IPS-NIHi11 (cell line): ENCODE measurements around the gene TMEM208.

Experiments
- DNase-seq: peaks from one replicate; pipeline ENCODE4 v3.0.0; 2012; ENCODE audit warnings: mixed read lengths, low spot score

Gene TMEM208

DNA sequence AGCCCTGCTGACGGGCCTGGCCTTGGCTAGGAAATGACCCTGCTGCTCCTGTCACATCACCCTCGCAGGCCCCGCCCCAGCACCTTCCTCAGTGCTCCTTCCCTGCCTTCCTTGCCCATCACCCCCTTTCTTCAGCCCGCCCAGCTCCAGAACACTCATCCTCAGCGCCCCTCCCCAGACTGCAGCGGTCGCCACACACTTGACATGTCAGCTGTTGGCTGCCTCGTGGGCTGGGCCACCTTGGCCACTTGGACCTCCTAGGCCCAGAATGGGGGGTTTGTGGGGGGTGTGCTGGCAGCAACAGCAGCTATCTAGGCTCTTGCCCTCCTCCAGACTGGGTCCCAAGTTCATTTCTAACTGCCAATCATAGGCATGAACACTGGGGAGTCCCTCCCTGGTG, 17.4 kb upstream of the TMEM208 start:
- DNase-seq = no peak

DNA sequence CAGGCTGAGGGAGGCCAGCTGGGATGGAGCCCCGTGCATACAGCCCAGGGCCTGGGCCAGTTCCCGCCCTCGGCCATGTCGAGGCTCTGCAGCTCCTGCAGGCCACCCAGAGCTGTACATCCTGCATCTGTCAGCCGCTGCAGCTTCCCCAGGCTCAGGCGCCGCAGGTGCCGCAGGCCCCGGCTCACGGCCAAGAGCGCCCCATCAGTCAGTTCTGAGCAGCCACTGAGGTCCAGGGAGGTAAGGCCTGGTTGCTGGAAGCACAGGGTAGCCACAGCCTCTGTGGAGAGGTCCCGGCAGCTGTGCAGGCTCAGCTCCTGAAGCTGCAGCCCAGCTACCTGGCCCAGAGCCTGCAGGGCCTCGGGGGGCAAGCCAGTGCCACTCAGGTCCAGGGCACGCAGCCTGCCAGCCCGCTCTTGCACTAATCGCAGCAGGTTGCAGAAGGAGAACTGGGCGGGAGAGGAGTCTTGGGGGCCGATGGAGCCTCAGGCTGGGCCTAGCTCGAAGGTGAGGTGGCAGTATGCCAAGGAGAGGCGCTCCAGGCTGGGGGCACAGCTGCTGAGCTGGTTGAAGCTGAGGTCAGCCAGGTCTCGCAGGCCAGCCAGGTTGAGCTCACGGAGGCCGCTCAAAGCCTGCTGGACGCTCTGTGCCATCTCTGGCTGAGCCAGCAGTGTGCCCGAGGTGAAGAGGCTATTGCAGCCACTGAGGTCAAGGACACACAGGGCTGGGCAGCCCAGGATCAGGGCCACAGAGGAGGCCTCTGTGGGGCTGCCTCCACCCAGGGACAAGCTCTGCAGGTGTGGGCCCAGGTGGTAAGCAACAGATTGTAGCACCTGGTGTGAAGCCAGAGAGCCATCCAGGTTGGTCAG, 16.6 kb upstream of the TMEM208 start:
- DNase-seq = peak; percentile 47

DNA sequence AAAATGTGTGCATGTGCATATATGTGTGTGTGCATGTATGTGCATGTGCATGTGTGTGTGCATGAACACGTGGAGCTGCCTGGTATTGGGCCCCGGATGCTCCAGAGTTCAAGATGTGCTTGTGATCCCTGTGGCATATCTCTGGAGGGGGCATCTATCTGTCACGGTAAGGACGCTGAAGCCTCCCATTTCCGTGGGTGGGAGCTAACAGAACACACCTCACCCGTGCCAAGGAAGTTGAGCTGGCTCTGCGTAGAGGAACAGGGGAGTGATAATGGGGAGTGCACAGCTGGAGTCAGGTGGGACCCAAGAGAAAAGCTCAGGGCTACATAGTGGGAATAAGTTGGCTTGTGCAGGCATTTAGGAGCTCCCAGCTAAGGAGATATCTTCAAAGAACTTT, 15.3 kb upstream of the TMEM208 start:
- DNase-seq = no peak

DNA sequence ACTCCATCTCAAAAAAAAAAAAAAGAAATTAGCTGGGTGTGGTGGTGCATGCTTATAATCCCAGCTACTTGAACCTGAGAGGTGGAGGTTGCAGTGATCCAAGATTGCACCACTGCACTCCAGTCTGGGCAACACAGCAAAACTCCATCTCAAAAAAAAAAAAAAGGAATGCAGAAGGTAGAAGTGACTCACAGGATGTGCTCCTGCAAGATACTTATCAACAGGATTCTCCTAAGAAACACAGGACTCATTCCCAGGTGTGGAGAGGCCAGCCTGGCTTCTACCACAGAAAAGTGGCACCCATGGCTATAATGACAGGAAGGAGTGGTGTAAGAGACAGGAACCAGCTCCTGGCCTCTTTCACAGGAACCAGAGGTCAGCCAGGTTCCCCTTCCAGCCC, 14.2 kb upstream of the TMEM208 start:
- no peak for DNase-seq

DNA sequence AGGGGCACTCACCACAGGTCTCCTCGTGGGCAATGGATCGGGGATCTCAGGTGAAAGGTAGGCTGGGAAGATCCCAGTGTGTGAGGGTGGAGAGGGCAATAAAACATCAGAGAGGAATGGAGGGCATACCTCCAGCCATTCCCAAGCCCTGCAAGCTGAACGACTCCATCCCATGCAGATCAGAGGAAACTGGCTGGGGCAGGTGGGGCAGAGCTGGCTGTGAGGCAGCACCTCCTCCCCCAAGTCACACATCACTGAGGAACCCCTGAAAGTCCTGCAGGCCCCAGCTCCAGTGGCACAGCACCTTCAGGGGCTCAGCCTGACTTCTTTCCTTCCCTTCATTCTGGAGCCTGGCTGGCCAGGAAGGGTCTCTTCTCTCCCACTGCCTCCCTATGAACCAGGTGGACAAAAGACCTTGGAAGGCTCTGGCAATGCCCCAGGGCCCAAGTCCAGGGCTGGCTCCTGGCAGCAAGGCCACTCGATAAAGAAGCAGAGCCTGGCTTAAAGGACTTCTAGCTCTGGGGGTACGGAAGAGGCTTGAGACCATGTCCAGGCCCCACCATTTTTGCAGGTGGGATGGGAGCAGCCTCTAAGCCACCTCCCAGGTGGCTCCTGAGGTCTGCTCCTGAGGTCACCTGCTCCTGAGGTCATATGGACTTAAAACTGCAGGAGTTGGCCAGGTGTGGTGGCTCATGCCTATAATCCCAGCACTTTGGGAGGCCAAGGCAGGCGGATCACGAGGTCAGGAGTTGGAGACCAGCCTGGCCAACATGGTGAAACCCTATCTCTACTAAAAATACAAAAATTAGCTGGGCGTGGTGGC, 13.5 kb upstream of the TMEM208 start:
- no peak for DNase-seq

DNA sequence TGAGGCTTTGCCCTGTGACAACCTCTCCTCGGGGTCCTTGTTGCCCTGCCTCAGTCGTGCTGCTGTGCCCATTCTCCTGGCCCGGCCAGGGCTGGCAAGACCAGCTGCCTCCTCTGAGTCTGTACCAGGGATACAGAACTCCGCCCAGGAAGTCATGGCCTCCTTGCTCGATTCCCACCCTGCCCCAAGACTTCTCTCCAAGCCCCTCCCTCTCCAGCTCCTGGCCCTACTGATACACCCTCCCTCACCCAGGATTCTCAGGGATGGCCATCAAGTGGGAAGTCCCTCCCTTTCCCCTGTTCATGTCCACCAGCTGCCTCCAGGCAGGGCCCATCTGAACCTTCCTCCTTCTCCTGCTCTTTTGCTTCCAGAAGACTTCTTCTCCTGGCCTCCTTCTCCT, 11.2 kb upstream of the TMEM208 start:
- DNase-seq = peak; percentile 47

DNA sequence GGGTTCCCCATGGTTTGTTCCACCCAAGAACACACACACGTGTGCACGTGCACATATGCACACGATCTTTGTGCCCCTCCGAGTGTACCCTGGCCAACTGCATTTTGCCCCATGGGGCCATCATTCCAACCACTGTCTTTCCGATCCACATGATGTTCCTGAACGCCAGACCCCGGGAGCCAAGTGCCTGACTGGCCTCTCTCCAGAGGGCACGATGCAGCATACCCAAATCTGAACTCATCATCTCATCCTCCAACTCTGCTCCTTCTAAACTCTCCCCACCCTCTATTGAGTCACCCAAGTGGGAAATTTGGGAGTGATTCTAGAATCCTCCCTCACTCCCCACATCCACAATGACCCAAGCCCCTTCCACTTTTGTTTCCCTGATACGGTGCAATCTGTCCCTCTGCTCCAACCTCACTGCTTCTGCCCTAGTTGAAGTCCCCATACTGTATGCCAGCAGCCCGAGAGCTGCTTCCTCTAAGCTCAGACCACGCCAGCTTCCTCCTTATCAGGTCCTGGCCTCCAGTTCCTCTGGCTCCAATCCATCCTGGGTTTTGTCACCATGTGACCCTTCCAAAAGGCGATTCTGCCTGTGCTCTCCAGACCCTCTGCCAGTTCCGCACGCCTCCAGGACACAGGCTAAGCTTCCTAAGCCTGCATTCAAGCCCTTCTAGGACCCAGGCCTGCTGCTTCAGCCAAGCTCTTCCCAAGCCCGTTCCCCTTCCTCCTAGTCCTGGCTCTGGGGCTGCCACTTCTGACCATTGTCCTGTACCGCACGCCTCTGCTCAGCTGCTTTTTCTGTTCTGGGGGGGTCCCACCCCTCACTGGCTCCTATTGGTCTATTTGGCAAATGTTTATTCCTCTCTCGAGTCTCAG, 10.1 kb upstream of the TMEM208 start:
- DNase-seq = no peak

DNA sequence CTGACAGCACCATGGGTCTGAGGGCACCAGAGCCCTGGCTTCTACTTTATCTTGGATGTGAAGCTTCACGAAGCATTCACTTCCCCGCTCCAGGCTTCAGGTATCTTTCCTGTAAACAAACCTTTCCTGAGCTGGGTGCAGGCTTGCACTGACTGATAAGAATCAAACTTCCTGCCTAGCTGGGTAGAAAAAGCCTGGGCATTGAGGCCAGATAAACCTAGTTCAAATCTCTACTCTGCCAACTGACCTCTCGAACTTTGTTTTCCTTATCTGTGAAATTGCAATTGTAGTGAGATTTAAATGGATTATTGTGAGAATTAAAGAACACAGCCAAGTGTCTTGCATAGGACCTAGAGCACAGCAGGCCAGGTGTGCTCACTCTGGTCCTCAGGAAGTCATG, 2.9 kb upstream of the TMEM208 start:
- no peak for DNase-seq

DNA sequence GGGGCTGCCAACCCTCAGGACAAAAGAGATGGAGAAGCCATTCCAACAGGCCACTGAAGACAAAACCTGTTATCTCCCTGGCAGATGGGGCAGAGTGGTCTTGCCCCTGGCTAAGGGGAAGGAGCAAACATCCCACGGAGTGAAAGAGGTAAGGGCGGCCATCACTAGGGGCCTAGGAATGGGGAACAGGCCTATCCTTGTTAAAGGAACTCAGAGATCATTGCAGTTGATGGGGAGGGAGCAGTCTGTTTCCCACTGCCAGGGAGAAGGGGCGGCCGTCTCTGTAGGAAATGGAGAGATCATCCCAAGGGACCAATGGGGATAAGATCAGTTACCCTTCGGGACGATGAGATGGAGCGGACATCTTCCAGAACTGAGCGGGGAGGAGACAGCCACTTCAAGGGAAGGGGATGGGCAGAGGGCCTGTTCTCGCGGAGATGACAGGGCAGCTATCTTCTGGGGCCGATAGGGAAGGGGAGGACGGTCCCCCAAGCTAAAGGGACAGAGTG, 581 bp upstream of the TMEM208 start:
- no peak for DNase-seq

DNA sequence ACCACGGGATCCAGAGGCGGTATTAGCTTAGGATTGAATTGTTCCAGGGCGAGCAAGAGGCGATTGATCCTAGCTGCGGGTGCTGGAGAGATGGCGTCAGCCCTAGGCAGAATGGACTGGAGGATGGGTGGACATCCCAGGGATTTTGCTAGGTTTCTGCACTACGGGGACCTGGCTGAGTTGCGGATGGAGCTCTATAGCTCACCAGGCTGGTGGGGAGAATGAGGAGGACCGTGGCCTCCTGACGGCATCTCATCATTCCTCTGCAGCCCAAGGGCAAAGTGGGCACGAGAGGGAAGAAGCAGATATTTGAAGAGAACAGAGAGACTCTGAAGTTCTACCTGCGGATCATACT, 614 bp downstream of the TMEM208 start:
- DNase-seq = no peak

DNA sequence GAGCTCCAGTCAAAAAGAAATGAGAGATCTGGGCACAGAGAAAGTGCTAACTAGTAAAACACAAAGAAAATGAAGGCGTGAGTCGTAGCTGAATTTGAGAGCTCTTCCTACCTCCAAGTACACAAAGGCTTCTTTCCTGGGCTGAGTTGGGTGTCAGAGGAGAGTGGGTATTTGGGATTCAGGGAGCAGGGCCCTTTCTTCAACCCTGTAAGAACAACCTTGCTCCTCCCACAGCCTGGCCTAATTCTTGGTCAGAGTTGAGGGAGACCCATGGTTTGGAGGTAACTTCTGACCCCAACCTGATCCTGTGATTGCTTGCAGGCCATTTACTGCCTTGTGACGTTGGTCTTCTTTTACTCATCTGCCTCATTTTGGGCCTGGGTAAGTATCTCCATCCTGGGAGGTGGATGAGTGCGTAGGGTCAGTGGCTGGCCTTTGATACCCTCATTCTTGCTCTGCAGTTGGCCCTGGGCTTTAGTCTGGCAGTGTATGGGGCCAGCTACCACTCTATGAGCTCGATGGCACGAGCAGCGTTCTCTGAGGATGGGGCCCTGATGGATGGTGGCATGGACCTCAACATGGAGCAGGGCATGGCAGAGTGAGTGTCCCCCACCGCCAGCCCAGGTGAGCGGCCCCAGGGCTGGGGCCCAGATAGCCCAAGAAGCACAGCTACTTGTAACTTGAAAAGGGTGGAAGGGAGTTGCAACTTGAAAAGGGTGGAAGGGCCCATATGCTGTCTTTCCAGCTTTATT, 1.3 kb downstream of the TMEM208 start:
- DNase-seq = no peak

DNA sequence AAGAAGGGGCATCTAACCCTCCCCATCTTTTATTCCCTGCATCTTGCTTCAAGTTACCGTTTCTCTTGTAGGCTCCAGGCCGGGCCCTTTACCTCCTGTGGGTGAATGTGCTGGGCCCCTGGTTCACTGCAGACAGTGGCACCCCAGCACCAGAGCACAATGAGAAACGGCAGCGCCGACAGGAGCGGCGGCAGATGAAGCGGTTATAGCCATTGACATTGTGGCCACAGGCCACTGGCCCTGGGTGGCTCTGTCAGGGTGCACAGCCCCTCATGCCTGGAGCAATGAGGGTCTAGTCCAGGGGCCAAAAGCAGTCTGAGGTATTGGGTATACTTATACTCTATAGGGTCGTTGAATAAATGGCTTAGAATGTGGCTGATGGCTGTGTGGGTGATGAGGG, 2.0 kb downstream of the TMEM208 start:
- no peak for DNase-seq

DNA sequence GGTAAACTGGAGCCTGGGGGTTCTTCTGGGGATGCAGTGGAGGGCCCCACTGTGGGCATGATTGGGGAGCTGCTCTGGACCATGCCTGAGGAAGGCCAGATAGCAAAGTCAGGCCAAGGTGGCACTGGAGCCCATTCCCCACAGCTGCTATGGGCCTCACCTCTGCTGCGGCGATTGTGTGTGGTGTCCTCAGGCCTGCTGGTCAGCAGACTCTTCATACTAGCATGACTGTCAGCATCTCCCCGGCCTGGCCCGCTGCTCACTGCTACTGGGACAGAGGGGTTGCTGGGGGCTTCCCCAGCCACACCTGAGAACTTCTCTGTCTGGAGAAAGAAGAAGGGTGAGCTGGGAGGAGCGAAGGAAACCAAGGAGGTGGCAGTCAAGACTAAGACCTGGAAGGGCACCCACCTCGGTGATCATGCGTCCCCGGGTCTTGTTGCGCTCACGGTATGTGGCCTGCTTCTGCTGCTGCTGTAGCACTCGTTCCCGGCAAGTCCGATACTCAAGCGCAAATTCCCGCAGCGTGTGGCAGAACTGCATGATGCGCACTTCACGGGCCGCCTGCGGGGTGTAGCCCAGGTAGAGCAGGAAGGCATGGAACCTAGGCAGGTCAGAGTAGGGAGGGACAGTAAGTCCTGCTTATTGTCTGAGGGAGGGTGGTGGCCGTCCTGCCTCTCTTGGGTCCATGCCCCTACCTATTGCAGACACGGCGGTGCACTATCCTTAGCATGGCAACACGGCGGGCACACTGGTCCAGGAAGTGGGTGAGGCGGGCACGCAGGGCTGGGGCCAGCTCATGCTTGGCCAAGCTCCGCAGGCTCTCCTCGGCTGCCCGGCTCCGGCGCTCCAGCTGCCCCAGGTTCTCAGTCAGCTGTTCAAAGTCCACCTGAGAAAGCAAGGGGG, 3.2 kb downstream of the TMEM208 start:
- no peak for DNase-seq

DNA sequence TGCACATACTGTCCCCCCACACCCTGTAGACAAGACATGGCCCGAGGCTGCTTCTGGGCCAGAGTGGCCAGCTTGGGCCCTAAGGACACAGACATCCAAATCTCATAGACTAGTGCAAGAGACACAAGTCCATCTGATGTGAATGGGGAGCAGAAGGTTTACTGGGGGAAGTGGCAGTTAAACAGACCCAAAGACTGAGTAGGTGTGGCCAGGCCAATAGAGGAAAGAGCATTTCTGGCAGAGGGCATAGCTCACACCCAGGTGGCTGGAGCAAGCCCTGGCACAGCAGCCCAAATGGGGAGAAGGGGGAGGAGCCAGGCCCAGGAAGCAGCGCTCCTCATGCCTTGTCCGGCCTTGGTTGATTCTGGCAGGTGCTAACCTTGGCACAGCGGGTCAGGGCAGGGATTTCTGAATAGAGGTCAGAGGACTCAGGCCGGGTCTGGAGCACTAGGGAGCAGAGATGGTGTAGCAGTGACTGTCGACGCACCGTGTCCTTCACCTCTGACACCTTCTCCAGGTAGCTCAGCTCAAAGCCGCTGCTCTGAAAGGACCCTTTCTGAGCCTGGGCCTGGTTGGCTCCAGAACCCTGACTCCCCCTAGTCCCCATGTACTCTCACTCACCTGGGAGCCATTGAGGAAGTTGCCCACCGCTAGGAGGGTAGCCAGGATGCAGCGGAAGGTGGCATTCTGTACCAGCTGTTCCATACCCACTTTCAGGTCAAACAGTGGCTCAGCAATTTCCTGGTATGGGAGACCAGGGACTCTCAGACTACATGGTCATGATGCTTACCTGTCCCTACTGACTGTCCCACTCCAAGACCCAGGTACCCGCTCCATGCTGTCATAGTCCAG, 4.1 kb downstream of the TMEM208 start:
- DNase-seq = no peak

DNA sequence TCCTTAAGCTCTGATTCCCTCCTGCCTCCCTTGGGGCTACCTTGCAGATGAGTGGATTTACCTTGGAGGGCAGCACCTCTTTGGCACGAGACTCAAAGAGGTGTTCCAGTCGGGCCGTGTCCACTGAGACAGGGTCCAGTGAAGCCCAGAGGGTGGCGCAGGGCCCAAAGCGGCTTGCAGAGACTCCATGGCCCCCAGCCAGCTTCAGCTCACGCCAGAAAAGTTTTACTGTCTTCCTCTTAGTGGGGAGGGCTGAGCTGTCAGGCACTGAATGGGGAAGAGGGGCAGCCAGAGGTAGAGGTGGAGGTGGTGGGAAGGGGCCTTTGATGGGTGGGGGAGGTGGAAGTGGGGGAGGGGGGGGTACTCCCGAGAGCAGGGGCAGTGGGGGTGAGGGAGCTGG, 6.7 kb downstream of the TMEM208 start:
- DNase-seq = no peak

DNA sequence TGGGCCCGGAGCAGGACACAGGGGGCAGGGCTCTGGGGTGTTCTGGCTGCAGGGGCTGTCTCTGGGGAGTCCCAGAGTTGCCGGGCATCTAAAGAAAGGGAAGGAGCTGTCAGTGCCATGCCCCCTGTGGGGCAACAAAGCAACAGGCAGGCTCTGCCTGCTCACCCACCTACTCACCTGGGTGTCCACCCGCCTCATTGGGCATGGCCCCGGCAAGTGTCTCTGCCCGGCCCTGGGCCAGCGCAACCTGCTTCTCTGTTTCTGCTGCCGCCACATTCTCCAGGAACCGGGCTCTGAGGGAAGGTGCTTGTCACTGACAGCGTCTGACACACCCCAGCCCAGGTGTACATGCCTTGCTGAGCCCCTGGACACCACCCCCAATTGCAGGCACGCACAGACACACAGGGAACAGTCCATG, 7.3 kb downstream of the TMEM208 start:
- DNase-seq = no peak

DNA sequence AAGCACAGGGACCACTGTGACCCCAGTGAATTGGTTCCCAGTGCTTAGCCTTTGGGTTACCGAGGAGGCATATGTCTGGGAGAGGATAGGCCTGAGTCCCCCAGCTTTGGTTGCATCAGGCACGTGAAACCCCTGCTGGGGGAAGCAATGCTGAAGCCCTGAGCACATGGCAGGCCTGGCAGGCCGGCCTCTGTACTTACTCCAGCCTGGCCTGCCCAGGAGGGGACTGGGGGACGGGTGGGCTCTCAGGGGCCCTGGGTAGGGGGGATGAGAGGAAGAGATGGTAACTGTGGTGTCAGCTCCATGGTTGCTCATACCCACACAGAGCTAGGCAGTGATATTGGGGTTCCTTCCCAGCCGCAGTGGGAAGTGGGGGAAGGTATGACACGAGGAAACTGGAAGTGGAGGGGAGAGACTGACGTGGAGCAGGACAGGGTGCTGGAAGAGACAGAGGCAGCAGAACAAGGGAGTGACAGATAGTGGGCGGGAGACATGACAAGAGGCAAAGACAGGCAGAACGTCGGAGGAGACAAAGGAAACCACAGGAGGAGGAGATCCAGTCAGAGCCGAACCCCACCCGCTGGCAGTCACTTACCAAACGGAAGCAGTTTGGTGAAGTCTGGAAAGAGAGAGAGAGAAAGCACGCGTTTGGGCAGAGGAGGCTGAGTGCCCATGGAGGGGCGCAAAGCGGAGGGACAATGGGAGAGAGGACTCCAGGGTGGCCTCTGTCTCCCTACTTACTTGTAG, 9.1 kb downstream of the TMEM208 start:
- DNase-seq = no peak

DNA sequence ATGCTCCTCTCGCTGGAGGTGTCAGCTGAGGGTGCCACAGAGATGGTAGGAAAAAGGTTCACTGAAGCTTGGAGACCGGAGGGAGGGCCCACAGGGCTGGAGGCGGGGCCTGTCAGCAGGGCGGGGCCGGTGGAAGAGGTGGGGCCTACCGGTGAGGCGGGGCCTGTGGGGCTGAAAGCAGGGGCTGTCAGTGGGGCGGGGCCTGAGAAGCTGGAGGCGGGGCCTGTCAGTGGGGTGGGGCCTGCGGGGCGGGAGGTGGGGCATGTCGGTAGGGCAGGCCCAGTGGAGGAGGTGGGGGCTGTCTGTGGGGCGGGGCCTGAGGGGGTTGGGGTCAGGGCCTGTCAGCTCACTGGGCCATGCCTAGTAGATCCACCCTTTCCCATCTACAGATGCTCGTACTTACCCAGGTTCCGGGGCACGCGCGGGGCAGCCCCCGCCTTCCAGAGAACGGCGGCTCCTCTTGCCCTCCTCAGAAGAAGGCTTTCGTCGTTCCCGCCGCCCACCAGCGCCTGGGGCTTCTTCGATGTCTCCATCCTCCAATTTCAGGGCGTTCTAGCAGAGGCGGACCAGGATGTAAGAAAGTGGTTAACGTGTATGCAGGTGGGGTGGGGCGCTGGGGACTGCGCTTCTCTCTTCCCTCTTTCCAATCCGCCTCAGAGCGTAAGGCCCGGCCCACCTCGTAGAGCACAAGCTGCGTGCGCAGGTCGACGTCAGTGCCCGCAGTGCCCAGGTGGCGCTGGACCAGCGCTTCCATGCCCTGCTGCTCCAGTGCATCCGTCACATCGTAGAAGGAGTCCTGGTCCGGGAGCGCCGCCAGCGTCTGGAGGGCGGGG, 9.8 kb downstream of the TMEM208 start:
- peak; percentile 98 for DNase-seq
